Spleen (tissue), 11 donors: Measurements from ENCODE around the gene SLC5A12. TPM values are rescaled to one million over a fixed set of nuclear protein-coding genes. Genes with fewer than 3 reads are reported as not detected.

ENCODE experiments used
- DNase-seq: peaks from one replicate; pipeline ENCODE4 v3.0.0-alpha.2; 2020
- H3K27ac ChIP-seq, 8 donors: fragments of 200-600 bp; sonication (generic) in 7 of 8; 1 replicate in 4 of 8; 2 replicates in 4 of 8; pipeline versions ENCODE4 v1.5.0 to v1.8.0; 2016 to 2021; ENCODE audit warnings: inconsistent platforms in 4 of 8, mild to moderate bottlenecking in 4 of 8, moderate library complexity in 1 of 8
- H3K27me3 ChIP-seq, 7 donors: fragments of 200-600 bp; sonication (generic) in 6 of 7; replicated peaks in 1 of 7; 1 replicate in 4 of 7; 2 replicates in 3 of 7; pipeline versions ENCODE4 v1.5.0 to v1.8.0; 2016 to 2021; ENCODE audit warnings: inconsistent platforms in 3 of 7, mild to moderate bottlenecking in 1 of 7
- H3K36me3 ChIP-seq, 6 donors: fragments of 200-600 bp; sonication (generic) in 5 of 6; 1 replicate in 4 of 6; 2 replicates in 2 of 6; pipeline versions ENCODE4 v1.5.0 to v1.8.0; 2016 to 2021; ENCODE audit warnings: inconsistent platforms in 2 of 6
- H3K4me1 ChIP-seq, 6 donors: fragments of 200-600 bp; sonication (generic) in 5 of 6; 1 replicate in 3 of 6; 2 replicates in 3 of 6; pipeline versions ENCODE4 v1.5.0 to v1.8.0; 2016 to 2021; ENCODE audit warnings: inconsistent platforms in 3 of 6
- H3K4me3 ChIP-seq, 8 donors: fragments of 200-600 bp; sonication (generic) in 7 of 8; 1 replicate in 4 of 8; 2 replicates in 4 of 8; pipeline versions ENCODE4 v1.5.0 to v1.8.0; 2016 to 2021; ENCODE audit warnings: inconsistent platforms in 4 of 8, mild to moderate bottlenecking in 4 of 8, moderate library complexity in 2 of 8
- H3K9me3 ChIP-seq, 8 donors: fragments of 200-600 bp; sonication (generic) in 7 of 8; 1 replicate in 4 of 8; 2 replicates in 4 of 8; pipeline versions ENCODE4 v1.5.0 to v1.8.0; 2016 to 2021; ENCODE audit warnings: inconsistent platforms in 4 of 8
- CTCF ChIP-seq, 11 experiments: fragments of 200-600 bp in 7 of 11; fragments of 450-650 bp in 4 of 11; sonication (generic) in 4 of 11; IDR thresholded peaks in 8 of 11; conservative IDR thresholded peaks in 3 of 11; 1 replicate in 7 of 11; 2 replicates in 4 of 11; pipeline versions ENCODE4 v1.4.0 to v1.8.0; 2016 to 2021; ENCODE audit warnings: antibody characterized with exemption in 11 of 11, inconsistent platforms in 4 of 11, mild to moderate bottlenecking in 1 of 11
- POLR2A ChIP-seq, 3 donors: fragments of 450-650 bp; IDR thresholded peaks; one replicate each; pipeline ENCODE4 v1.5.1; 2017; ENCODE audit warnings: antibody characterized with exemption in 3 of 3, mild to moderate bottlenecking in 1 of 3
- POLR2AphosphoS5 ChIP-seq, 3 donors: sonication (generic); formaldehyde crosslinking; IDR thresholded peaks; one replicate each; pipeline ENCODE4 v1.5.1; 2017; ENCODE audit warnings: antibody characterized with exemption in 3 of 3
- WGBS, 5 donors: extraction: QIAGEN DNeasy Blood & Tissue Kit in 3 of 5; methylation state at CpG; one replicate each; pipeline versions ENCODE4 v1.1.5 to v1.1.7; 2013 to 2018; 5-methylcytosine and 5-hydroxymethylcytosine counted together
- intact Hi-C: fragments of 100-400 bp; cut with DNase I; formaldehyde crosslinking; loops from one replicate; pipeline ENCODE4 v1.15.0; 2023; ENCODE audit warnings: low total_unique reads
- polyA plus RNA-seq, 3 donors: library from polyadenylated mRNA; stranded (reverse); fragments of 200-250 nt; gene quantifications; one replicate each; pipeline ENCODE4 v1.2.1, GENCODE V29; 2013
- total RNA-seq, 7 donors: library from RNA; depleted of rRNA in 3 of 7; stranded (reverse); fragments of >200 nt in 3 of 7; fragmentation: NEBNext Ultra II Directional in 4 of 7; extraction: Animal tissue kit (Norgen Biotek cat#: 25700) in 4 of 7; gene quantifications; one replicate each; pipeline versions ENCODE4 v1.1.0 to v1.2.1, GENCODE V29; 2016 to 2021
- donor health status: healthy with polysubstance abuse.
- donor health status: DM: no; HTN: no; CAD: no; lungs with moderate emphysema.
- donor health status: DM: no; HTN: no; CAD: no.
- donor health status: Bipolar disorder and iron deficiency.
- donor health status: healthy.
- donor health status: DM: no; HTN: no; CAD: no.
- donor health status: DM: yes; HTN: yes; CAD: no.

SLC5A12 gene
- total and polyA plus RNA-seq, 10 donors: 0.05 to 1.3 (median 0.54) TPM; not detected in 3

GRCh38 chr11:26700574-26701235 is 21.2 kb downstream of the SLC5A12 start:
- intact Hi-C loops: no loop called here
- Histone ChIP-seq H3K4me1 (no peaks in the 10 kb centered on the region), H3K27ac (no peak overlapping the region), H3K27me3 (no peaks in the 10 kb centered on the region), H3K36me3 (no peaks in the 10 kb centered on the region), H3K9me3 (no peaks in the 10 kb centered on the region), H3K4me3 (no peak overlapping the region)
- WGBS, 5 donors: 68 to 92% (median 73%) methylated on average over 3 of the region's 3 CpGs
- DNase-seq: no peak
- TF ChIP-seq POLR2AphosphoS5 (IDR thresholded peaks at IDR 0.05) (no peak), CTCF (IDR thresholded peaks at IDR 0.05 in 8 of 11, conservative IDR thresholded peaks at IDR 0.05 in 3 of 11) (no peak), POLR2A (IDR thresholded peaks at IDR 0.05) (no peak)

DNA sequence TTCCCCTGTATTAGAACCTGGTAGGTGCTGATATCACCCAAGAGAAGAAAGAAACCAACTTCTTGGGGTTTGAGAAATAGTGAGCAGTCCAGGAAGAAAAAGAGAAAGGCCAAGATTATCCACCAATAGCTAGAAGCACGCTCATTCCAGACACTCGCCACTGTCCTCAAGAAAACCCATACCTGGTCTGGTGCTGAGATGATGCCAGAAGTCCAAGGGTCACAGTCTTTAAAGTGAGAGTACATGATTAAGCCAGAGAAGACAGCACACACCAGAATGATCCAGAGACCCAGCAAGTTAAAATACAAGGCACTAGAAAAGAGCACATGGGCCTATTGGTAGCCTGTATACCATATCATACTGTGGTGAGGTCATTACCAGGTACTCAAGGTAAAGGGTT is 23.6 kb downstream of the SLC5A12 start:
- no peaks in the 10 kb centered on the region for H3K9me3 ChIP-seq
- H3K27me3 ChIP-seq: no peaks in the 10 kb centered on the region
- intact Hi-C loops: no loop called here
- no peak overlapping the region for H3K27ac ChIP-seq
- no peak for TF ChIP-seq POLR2A (IDR thresholded peaks at IDR 0.05)
- no peak for TF ChIP-seq POLR2AphosphoS5 (IDR thresholded peaks at IDR 0.05)
- no peak for TF ChIP-seq CTCF (IDR thresholded peaks at IDR 0.05 in 8 of 11, conservative IDR thresholded peaks at IDR 0.05 in 3 of 11)
- 83 to 98% (median 95%) methylated on average over 2 of the region's 2 CpGs for WGBS, 5 donors
- no peak for DNase-seq
- H3K36me3 ChIP-seq: no peaks in the 10 kb centered on the region
- no peaks in the 10 kb centered on the region for H3K4me1 ChIP-seq
- no peak overlapping the region for H3K4me3 ChIP-seq

DNA sequence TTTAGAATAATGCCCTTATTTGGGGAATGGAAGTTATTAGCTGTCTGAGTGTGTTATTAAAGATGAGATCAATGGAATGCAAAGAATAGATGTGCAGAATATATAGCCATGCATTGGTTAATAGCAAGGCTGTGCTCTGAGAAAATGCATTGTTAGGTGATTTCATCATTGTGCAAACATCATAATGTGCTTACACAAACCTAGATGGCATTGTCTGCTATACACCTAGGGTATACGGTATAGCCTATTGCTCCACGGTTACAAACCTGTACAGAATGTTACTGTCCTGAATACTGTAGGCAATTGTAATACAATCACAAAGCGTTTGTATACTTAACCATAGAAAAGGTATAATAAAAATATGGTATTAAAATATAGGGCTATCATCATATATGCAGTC is 25.5 kb downstream of the SLC5A12 start:
- H3K36me3 ChIP-seq: no peaks in the 10 kb centered on the region
- H3K4me3 ChIP-seq: no peak overlapping the region
- DNase-seq: no peak
- TF ChIP-seq POLR2AphosphoS5 (IDR thresholded peaks at IDR 0.05) (no peak), CTCF (IDR thresholded peaks at IDR 0.05 in 8 of 11, conservative IDR thresholded peaks at IDR 0.05 in 3 of 11) (no peak), POLR2A (IDR thresholded peaks at IDR 0.05) (no peak)
- WGBS, 5 donors: 83 to 95% (median 85%) methylated on average over 3 of the region's 3 CpGs
- intact Hi-C loops: no loop called here
- no peaks in the 10 kb centered on the region for H3K4me1 ChIP-seq
- no peaks in the 10 kb centered on the region for H3K27me3 ChIP-seq
- no peaks in the 10 kb centered on the region for H3K9me3 ChIP-seq
- H3K27ac ChIP-seq: no peak overlapping the region

DNA sequence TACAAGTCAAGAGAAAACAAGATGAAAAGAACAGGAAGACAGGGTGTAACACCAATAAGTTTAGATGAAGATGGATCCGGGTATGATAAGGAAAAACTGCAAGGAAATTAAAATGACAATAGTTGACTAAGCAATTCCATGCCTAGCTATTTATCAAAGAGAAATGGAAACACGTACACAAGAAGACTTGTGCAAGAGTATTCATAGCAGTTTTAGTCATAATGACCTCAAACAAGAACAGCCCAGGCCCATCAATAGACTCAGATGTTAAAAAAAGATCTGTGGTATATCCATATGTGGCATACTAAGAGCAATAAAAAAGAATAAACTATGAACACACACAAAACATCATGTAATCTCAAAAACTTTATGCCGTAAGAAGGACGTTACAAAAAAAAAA is 33.2 kb downstream of the SLC5A12 start:
- WGBS, 5 donors: 81 to 90% (median 89%) methylated on average over 4 of the region's 4 CpGs
- Histone ChIP-seq H3K4me3 (no peak overlapping the region), H3K36me3 (no peaks in the 10 kb centered on the region), H3K9me3 (no peaks in the 10 kb centered on the region), H3K4me1 (no peaks in the 10 kb centered on the region), H3K27me3 (no peaks in the 10 kb centered on the region), H3K27ac (no peak overlapping the region)
- intact Hi-C loops: no loop called here
- no peak for TF ChIP-seq POLR2A (IDR thresholded peaks at IDR 0.05)
- DNase-seq: no peak
